ENCODE data around the gene ZNF534.

GRCh38 chr19:52473655-52474350 lies 44.9 kb downstream of the ZNF534 start:
- no peak for TF ChIP-seq PCBP1 (IDR thresholded peaks at IDR 0.05; ENCODE audit: low read depth, low read length, poor library complexity, severe bottlenecking)
- no peak for TF ChIP-seq CHCHD3 (CRISPR knock-in tag; IDR thresholded peaks at IDR 0.05)
- TF ChIP-seq POLR2A (conservative IDR thresholded peaks at IDR 0.05) = no peak
- TF ChIP-seq ATF3 (IDR thresholded peaks at IDR 0.05) = no peak
- TF ChIP-seq ATF3 (CRISPR knock-in tag; conservative IDR thresholded peaks at IDR 0.05) = no peak
- TF ChIP-seq ZNF696 (CRISPR knock-in tag; conservative IDR thresholded peaks at IDR 0.05) = no peak
- TF ChIP-seq ZBTB5 (IDR thresholded peaks at IDR 0.05) = no peak
- no peak for TF ChIP-seq EGR1 (conservative IDR thresholded peaks at IDR 0.05)
- TF ChIP-seq SIN3A (IDR thresholded peaks at IDR 0.05; ENCODE audit: borderline replicate concordance in 2 of 2, control insufficient read depth in 1 of 2, low read depth in 2 of 2, low read length in 2 of 2) = no peak
